NCI-H526 treated with DMSO at 0.1 percent for 48 hours (cell line): ENCODE measurements around the gene WWTR1.
A peak's percentile ranks its signal among the peaks of the same experiment; 100 is the strongest.

Experiments
- DNase-seq: peaks from one replicate; lab custom pipeline; 2025; lab: John Stamatoyannopoulos, UW

WWTR1 gene

GRCh38 chr3:149534082-149534481, 123.7 kb downstream of the WWTR1 start:
- no peak for DNase-seq

- no peak for DNase-seq
These were observed 125.2 kb downstream of the WWTR1 start for GRCh38 chr3:149532489-149533180.

- no peak for DNase-seq
These were observed 128.7 kb downstream of the WWTR1 start for GRCh38 chr3:149529099-149529498.

GRCh38 chr3:149528340-149528650, 129.5 kb downstream of the WWTR1 start:
- DNase-seq = no peak

- no peak for DNase-seq
These were observed 130.1 kb downstream of the WWTR1 start for GRCh38 chr3:149527531-149528339.

- DNase-seq = no peak
These were observed 134.1 kb downstream of the WWTR1 start for GRCh38 chr3:149523512-149524299.

- DNase-seq = no peak
These were observed 137.9 kb downstream of the WWTR1 start for GRCh38 chr3:149519912-149520311.

- no peak for DNase-seq
These were observed 140.9 kb downstream of the WWTR1 start for GRCh38 chr3:149516920-149517319.

- no peak for DNase-seq
These were observed 142.6 kb downstream of the WWTR1 start for GRCh38 chr3:149515249-149515648.

- DNase-seq = no peak
These were observed 143.4 kb downstream of the WWTR1 start for GRCh38 chr3:149514471-149514870.

- DNase-seq = peak; percentile 61
These were observed 145.6 kb downstream of the WWTR1 start for GRCh38 chr3:149512073-149512782.

GRCh38 chr3:149511040-149511626, 146.7 kb downstream of the WWTR1 start:
- DNase-seq = no peak

GRCh38 chr3:149510480-149510879, 147.3 kb downstream of the WWTR1 start:
- no peak for DNase-seq

GRCh38 chr3:149509526-149509925, 148.3 kb downstream of the WWTR1 start:
- DNase-seq = no peak

GRCh38 chr3:149507491-149508324, 150.1 kb downstream of the WWTR1 start:
- no peak for DNase-seq

GRCh38 chr3:149506965-149507364, 150.9 kb downstream of the WWTR1 start:
- no peak for DNase-seq

- no peak for DNase-seq
These were observed 151.3 kb downstream of the WWTR1 start for GRCh38 chr3:149506540-149506939.

- no peak for DNase-seq
These were observed 155.4 kb downstream of the WWTR1 start for GRCh38 chr3:149502438-149502837.

- DNase-seq = no peak
These were observed 156.3 kb downstream of the WWTR1 start for GRCh38 chr3:149501524-149501923.

GRCh38 chr3:149497966-149498670, 159.7 kb downstream of the WWTR1 start:
- DNase-seq = no peak
